Activated CD8-positive, alpha-beta memory T cell treated with anti-CD3 and anti-CD28 coated beads for 4 hours (primary cell): Measurements from ENCODE around the gene NOC4L.

Source experiments
- DNase-seq, 2 donors: peaks; one replicate each; pipeline ENCODE4 v3.0.0-alpha.2; 2020; ENCODE audit warnings: low read depth in 2 of 2

NOC4L gene

GRCh38 chr12:132170094-132170636, 25.9 kb downstream of the NOC4L start:
- DNase-seq: no peak

GRCh38 chr12:132170637-132171292, 26.5 kb downstream of the NOC4L start:
- DNase-seq: no peak

GRCh38 chr12:132171293-132171967, 27.2 kb downstream of the NOC4L start:
- no peak for DNase-seq

DNA sequence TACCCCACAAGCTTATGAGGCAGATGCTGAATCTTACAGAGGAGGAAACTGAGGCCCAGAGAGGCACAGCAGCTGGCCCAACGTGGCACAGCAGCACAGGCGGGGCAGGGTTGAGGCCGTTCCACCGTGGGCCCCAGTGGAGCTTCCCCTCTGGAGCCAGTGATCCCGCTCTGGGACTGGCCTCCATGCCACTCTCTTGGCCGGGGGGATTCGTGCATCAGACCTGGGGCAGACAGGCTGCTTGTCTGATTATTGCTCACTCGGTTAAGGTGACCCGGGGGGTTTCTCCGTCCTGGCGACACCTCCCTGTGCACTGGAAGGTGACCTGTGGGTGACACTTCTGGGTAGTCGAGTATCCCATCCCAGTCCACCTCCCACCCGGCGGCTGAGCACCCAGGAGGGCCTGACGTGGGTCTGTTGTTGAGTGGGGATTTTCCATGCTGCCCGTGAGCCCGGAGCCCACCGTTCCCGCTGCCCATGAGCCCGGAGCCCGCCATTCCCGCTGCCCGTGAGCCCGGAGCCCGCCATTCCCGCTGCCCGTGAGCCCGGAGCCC, 27.8 kb downstream of the NOC4L start:
- no peak for DNase-seq

- no peak for DNase-seq
Observed at GRCh38 chr12:132172619-132173018, 28.4 kb downstream of the NOC4L start.

DNA sequence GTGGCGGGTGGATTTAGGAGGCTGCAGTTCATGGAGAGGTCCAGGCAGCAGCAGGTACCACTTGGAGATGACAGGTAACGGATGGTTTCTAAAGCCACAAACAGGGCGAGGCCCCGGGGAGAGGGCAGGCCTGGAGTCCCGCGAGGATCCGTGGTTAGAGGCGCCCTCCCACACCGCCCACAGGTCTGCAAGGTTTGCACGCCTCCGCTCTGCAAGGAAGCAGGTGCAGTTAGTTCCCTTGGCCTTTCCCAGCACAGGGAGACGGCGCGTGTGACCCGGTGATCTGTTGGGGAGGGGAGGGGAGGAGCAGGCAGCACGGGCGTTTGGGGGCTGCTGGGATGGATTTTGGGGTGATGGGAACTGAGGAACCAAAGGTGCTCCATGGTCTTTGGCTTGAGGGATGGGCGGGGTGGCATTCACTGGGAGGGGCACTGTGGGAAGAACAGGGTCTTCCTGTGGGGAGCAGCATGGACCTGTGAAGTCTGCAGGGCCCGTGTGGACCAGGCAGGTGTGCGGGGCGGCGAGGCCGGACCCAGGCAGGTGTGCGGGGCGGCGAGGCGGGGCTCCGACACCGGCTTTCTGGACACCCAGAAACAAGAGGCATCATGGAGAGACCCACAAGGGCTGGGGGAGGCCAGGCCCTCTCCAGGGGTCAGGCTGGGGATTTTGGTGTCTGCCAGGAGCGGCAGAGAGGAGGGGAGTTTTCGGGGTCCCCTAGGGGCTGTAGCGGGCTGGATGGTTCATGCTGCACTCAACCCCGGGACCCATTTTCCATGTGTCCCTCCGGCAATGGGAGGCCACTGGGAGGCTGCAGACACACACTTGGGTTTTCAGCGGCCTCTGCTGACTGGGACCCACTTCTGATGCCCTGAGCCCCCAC, 29.1 kb downstream of the NOC4L start:
- no peak for DNase-seq

- DNase-seq: no peak
Observed at GRCh38 chr12:132174015-132174838, 30.0 kb downstream of the NOC4L start.

DNA sequence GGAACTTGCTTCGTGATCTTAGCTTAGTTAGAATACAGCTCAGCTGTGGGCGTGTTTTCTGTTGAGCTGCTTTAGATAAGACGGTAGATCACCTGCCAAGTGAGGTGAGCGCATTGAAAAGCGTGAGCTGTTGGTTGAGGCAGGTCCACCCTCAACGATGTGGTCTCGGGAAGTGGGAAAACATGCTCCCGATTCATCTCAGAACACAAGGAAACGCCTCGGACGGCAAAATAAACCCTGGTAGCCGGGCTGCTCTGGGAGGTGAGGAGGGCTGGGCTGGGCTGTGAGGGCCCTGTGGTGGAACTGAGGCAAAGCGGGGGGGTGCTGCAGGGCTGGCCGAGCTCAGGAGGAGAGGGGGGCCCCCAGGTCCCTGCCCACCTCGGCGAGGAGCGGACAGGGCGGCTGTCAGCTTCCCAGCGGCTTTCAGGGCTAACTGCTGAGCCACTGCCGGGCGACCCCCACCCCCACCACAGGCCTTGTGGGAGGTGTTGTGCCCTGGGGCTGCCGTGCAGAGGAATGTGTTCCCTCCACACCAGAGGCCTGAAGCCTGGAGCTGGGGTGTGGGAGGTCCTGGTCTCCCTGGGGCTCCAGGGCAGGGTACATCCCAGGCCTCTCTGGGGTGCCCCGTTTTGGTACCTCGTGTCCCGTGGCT, 30.7 kb downstream of the NOC4L start:
- DNase-seq: no peak

DNA sequence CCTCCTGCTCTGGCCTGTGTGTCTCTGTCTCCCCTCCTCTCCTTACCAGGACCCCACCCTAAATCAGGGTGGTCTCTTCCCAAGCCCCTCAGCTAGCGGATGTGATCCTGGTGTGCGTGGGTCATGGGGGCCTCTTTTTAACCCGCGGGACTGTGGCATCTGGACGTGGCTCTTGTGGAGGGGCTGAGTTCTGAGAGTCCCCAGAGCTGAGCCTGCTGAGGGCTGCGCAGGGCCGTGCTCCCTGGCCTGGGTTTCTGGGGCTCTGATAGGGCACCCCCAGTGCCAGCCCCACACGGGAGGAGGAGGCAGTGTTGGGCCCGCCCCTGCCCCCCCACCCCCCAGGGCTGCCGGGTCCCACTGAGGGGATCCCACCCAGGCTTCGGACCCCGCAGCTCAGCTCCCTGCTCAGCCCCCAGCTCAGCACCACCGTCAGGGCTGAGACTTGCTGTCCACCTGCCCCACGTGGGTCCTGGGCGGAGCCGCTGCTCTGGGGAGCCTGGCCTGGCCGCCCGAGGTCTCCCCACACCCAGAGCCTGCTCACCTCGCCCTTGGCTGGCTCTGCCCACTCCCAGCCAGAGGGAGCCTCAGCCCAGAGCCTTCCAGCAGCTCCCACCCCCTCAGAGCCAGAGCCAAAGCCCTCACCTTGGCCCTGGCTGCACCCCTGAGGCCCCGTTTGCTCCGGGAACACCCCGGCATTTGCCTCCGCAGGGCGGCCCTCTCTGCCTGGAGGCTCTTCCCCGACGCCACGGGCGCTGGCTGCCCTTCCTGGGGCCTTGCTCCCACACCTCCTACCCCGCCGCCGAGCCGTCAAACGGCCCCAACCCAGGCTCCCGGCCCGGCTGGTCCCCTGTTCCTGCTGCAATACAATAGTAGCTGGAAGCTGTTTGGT, 31.5 kb downstream of the NOC4L start:
- no peak for DNase-seq

DNA sequence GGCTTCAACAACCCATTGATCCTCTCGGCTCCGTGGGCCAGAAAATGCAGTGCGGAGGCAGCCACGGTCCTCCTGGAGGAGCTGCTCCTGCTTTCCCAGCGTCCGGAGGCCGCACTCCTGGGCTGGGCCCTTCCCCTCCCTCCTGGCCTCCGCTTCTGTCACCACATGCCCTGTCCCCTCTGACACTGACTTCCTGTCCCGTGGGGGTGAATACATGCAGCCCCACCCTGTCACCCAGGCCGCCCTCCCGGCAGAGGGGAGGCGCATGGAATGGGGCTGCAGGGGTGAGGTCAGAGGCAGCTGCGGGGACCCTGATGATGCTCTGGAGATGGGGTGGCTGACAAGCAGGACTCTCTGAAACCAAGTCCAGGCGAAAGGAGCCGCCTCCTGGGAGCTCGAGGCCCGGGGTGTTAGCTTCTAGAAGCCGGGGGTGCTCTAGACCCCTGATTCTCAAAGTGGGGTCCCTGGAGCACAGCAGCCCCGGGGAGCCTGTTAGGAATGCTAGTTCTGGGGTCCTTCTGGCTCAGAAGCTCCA, 32.2 kb downstream of the NOC4L start:
- no peak for DNase-seq

- no peak for DNase-seq
Observed at GRCh38 chr12:132176920-132177551, 32.8 kb downstream of the NOC4L start.

DNA sequence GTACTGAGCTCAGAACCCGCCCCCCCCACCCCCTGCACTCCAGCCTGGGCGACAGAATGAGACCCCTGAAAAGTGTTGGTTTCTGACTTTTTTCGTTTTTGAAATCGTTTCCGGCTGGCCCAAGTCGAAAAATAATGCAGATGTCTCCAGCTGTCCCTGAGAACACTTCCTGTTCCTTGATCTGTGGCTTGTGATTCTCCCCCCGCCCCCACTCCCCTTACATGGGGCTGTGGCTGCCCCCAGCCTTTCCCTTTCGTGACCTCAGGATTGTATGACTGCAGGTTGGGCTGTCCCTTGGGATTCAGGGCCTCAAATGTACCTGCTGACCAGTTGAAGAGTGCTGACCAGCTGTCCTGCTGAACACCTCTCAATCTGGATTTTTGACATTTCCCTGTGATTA, 34.1 kb downstream of the NOC4L start:
- no peak for DNase-seq

GRCh38 chr12:132178801-132179401, 34.6 kb downstream of the NOC4L start:
- DNase-seq: no peak

GRCh38 chr12:132179431-132180362, 35.4 kb downstream of the NOC4L start:
- DNase-seq: no peak

DNA sequence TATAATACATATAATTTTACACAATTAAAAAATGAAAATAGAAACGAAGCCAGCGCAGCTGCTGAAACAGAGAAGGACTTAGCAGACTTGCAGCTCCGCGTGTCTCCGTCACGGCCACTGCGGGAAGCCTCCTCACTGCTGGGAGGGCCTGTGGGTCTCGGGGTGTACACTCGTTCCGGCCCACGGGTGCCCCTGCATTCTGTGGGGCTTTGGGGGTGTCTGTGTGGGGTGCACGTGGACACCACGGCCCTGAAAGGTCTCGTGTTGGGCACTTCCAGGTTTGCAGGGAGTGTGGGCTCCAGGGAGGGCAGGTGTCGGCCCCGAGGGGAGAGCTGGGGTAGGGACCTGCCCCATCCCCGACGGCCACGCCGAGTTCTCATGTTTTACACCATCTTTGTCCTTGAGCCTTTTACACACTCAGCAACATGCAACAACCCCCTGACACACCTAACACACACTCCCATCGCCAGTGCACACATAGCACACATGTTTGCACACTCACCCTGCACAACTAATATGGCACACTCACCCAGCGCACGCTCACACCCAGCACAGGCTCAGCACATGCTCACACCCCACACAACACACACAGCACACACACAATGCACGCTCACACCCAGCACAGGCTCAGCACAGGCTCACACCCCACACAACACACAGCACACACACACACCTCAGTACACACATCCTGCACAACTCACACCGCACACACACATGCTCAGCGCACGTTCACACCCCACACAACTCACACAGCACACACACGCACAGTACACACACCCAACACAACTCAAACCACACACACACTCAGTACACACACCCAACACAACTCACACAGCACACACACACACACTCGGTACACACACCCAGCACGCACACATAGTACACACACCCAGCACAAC, 36.6 kb downstream of the NOC4L start:
- DNase-seq: no peak

DNA sequence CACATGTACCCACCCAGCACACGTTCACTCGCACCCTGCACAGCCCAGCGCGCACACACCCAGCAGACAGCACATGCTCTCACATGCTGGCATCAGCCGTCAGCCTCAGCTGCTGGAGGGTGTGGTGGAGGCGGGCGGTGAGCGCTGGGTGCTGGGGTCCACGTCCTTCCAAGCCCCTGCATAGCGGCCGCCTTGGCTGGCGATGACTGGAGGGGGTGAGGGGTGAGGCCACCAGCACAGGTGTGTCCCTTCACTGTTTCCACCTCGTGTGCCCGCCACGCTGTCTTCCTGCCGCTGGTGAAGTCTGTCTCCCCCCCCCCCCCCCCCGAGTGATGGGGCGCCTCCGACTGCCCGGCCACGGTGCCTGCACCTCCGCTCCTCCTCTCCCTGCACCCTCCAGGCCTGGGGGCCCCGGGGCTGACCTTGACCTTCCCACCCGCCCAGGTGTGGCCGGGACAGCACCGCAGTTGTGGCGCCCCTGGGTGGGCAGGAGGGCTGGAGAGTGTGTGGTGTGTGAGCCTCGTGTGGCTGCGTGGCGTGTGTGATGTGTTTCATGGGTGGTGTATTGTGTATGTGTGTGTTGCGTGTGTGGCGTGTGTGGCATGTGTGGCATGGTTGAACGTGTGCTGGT, 37.4 kb downstream of the NOC4L start:
- no peak for DNase-seq
